Effector CD8-positive, alpha-beta T cell (primary cell): Measurements from ENCODE around the gene RNF187.

Source experiments
- DNase-seq: peaks from one replicate; lab custom pipeline; 2025; lab: John Stamatoyannopoulos, UW
- total RNA-seq, 4 experiments: gene quantifications; one replicate each; lab custom pipeline; 2026; lab: John Stamatoyannopoulos, UW

RNF187 gene
- 76.1 to 106 (median 98.5) reads per million in 4 experiments for total RNA-seq

GRCh38 chr1:228487336-228488124, at the start of gene RNF187:
Gene RNF187, plus strand, starts transcription at chr1:228487382.
- DNase-seq: peak; percentile 66

- no peak for DNase-seq
These were observed 49.7 kb upstream of the RNF187 start for GRCh38 chr1:228437424-228437962.

GRCh38 chr1:228438266-228438665, 48.9 kb upstream of the RNF187 start:
- DNase-seq: no peak

GRCh38 chr1:228440761-228441500, 46.3 kb upstream of the RNF187 start:
- no peak for DNase-seq

- DNase-seq: no peak
These were observed 43.8 kb upstream of the RNF187 start for GRCh38 chr1:228443395-228443794.

- DNase-seq: no peak
These were observed 41.7 kb upstream of the RNF187 start for GRCh38 chr1:228445490-228445842.

- no peak for DNase-seq
These were observed 41.1 kb upstream of the RNF187 start for GRCh38 chr1:228445843-228446650.

GRCh38 chr1:228446852-228447251, 40.3 kb upstream of the RNF187 start:
- DNase-seq: no peak

GRCh38 chr1:228448372-228448771, 38.8 kb upstream of the RNF187 start:
- DNase-seq: no peak

GRCh38 chr1:228450200-228450599, 37.0 kb upstream of the RNF187 start:
- DNase-seq: no peak

GRCh38 chr1:228452194-228453021, 34.8 kb upstream of the RNF187 start:
- DNase-seq: no peak

- no peak for DNase-seq
These were observed 34.1 kb upstream of the RNF187 start for GRCh38 chr1:228453022-228453560.

GRCh38 chr1:228453614-228454013, 33.6 kb upstream of the RNF187 start:
- DNase-seq: no peak

- DNase-seq: no peak
These were observed 32.9 kb upstream of the RNF187 start for GRCh38 chr1:228454238-228454637.

GRCh38 chr1:228455715-228456114, 31.5 kb upstream of the RNF187 start:
- no peak for DNase-seq

- no peak for DNase-seq
These were observed 30.7 kb upstream of the RNF187 start for GRCh38 chr1:228456252-228457016.

GRCh38 chr1:228457017-228457395, 30.2 kb upstream of the RNF187 start:
- DNase-seq: no peak

GRCh38 chr1:228457396-228458176, 29.6 kb upstream of the RNF187 start:
- DNase-seq: peak; percentile 70
